D721Med (cell line): ENCODE results near the gene LRP2.

ENCODE experiments used
- DNase-seq: peaks from one replicate; pipeline ENCODE4 v3.0.0; 2011; ENCODE audit warnings: low spot score; ENCODE audit not compliant: insufficient read length
- FAIRE-seq: peaks from 2 replicates; lab custom pipeline; 2011; peaks lifted over from hg19 to GRCh38; lab: Jason Lieb, UNC
- CTCF ChIP-seq: IDR thresholded peaks from 2 replicates; pipeline ENCODE4 v1.5.1; 2012; ENCODE audit warnings: mild to moderate bottlenecking, control low read depth; ENCODE audit not compliant: insufficient read depth; ENCODE audit errors: missing control alignments

LRP2 gene

GRCh38 chr2:169362894-169363559 lies 693 bp upstream of the LRP2 start:
- TF ChIP-seq CTCF: no peak
- DNase-seq: no peak
- FAIRE-seq: no peak

GRCh38 chr2:169361706-169362117 lies 622 bp downstream of the LRP2 start:
- FAIRE-seq: no peak
- no peak for TF ChIP-seq CTCF
- DNase-seq: no peak

- no peak for TF ChIP-seq CTCF
- DNase-seq (peak; percentile 38), FAIRE-seq (no peak)
These were observed 1.2 kb downstream of the LRP2 start for GRCh38 chr2:169360984-169361705.

DNA sequence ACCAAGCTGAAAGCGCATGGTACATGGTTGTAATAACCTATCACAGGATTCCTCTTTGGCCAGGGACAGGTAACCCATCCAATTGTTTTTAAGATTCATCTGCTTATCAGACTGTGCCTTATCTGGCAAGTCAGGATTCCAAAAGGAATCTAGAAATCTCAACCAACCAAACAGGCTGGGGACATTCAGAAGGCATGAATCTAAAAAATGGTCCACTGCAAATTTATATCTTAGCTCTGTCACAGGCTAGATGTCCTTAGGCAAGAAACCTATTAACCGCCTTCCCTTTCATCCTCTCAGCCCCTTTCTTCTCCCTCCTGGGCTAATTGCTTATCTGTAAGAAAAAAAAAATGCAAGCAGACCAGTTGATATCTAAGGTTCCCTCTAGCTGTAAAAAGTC lies 4.3 kb downstream of the LRP2 start:
- TF ChIP-seq CTCF: no peak
- no peak for DNase-seq
- no peak for FAIRE-seq

GRCh38 chr2:169354244-169354643 lies 8.1 kb downstream of the LRP2 start:
- TF ChIP-seq CTCF: no peak
- FAIRE-seq: no peak
- no peak for DNase-seq

DNA sequence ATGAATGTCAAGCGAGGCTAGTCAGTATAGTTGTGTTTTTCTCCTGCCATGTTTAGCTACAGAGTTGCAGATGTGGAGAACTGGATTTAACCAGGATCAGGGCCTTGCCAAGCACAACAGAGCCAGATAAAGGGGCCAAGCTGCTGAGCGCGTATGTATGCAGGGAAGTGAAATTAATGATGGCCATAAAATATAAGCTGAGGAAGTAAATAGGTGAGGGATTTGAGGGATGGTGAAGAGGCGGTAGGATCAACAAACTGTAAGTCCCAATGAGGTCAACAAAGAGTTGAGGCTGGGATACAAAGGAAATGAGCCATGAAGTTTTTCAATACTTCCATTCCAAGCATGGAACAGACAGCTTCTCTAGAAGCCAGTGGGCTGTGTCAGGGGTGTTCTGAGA lies 10.6 kb downstream of the LRP2 start:
- FAIRE-seq: no peak
- no peak for DNase-seq
- no peak for TF ChIP-seq CTCF

- TF ChIP-seq CTCF: no peak
- FAIRE-seq (no peak), DNase-seq (no peak)
These were observed 12.8 kb downstream of the LRP2 start for GRCh38 chr2:169349535-169349934.
